Stimulated activated CD4-positive, alpha-beta T cell treated with anti-CD3 and anti-CD28 coated beads, Interleukin-1b, Interleukin-23, amount 100 ng/mL, for 48 hours (primary cell): ENCODE data around the gene CAPSL.
"Not testable (repeated sequence)": the region's sequence is repeated elsewhere in the genome, so short reads cannot be mapped to it uniquely, and the experiment has no call there.

Source experiments
- DNase-seq: peaks from one replicate; pipeline ENCODE4 v3.0.0-alpha.2; 2020

Gene CAPSL

GRCh38 chr5:35938568-35939227 lies at the start of gene CAPSL:
CAPSL (minus strand) TSS chr5:35938622; CDS start chr5:35921120, 17,502 bp downstream.
- no peak for DNase-seq

- no peak for DNase-seq
Measured at GRCh38 chr5:35987776-35988175, 49.4 kb upstream of the CAPSL start.

GRCh38 chr5:35979715-35980114 lies 41.3 kb upstream of the CAPSL start:
- DNase-seq: no peak

- not testable (repeated sequence) for DNase-seq
Measured at GRCh38 chr5:35976859-35977258, 38.4 kb upstream of the CAPSL start.

GRCh38 chr5:35974570-35974969 lies 36.1 kb upstream of the CAPSL start:
- DNase-seq: no peak

- DNase-seq: no peak
Measured at GRCh38 chr5:35971878-35972210, 33.4 kb upstream of the CAPSL start.

- no peak for DNase-seq
Measured at GRCh38 chr5:35971186-35971877, 32.9 kb upstream of the CAPSL start.

- DNase-seq: no peak
Measured at GRCh38 chr5:35963381-35963843, 25.0 kb upstream of the CAPSL start.

- no peak for DNase-seq
Measured at GRCh38 chr5:35960328-35960727, 21.9 kb upstream of the CAPSL start.

GRCh38 chr5:35956429-35956828 lies 18.0 kb upstream of the CAPSL start:
- no peak for DNase-seq

GRCh38 chr5:35954175-35954574 lies 15.8 kb upstream of the CAPSL start:
- no peak for DNase-seq

- DNase-seq: no peak
Measured at GRCh38 chr5:35947085-35947484, 8.7 kb upstream of the CAPSL start.

- no peak for DNase-seq
Measured at GRCh38 chr5:35939639-35940038, 1.2 kb upstream of the CAPSL start.

GRCh38 chr5:35926389-35927051 lies 11.9 kb downstream of the CAPSL start:
- peak; percentile 61 for DNase-seq

- DNase-seq: peak; percentile 90
Measured at GRCh38 chr5:35924950-35925722, 13.3 kb downstream of the CAPSL start.

- no peak for DNase-seq
Measured at GRCh38 chr5:35924122-35924949, 14.1 kb downstream of the CAPSL start.

GRCh38 chr5:35922468-35922867 lies 16.0 kb downstream of the CAPSL start:
- no peak for DNase-seq

- no peak for DNase-seq
Measured at GRCh38 chr5:35921930-35922329, 16.5 kb downstream of the CAPSL start.

GRCh38 chr5:35920890-35921289 lies 17.5 kb downstream of the CAPSL start:
- no peak for DNase-seq

- peak; percentile 43 for DNase-seq
Measured at GRCh38 chr5:35919191-35919590, 19.2 kb downstream of the CAPSL start.

GRCh38 chr5:35908814-35909213 lies 29.6 kb downstream of the CAPSL start:
- no peak for DNase-seq

- no peak for DNase-seq
Measured at GRCh38 chr5:35908228-35908627, 30.2 kb downstream of the CAPSL start.
